ENCODE measurements around the gene GREB1. TPM values are rescaled to one million over a fixed set of nuclear protein-coding genes. Genes with fewer than 3 reads are reported as not detected.

The GREB1 gene
- total and polyA plus RNA-seq, 2 experiments from 2014 or later, result 12.0 to 35.0 TPM

- no peaks in the 10 kb centered on the region for H3K27me3 ChIP-seq (ENCODE audit: insufficient read depth)
- Mint-ChIP-seq H3K4me1 (peaks cover 17% of the 10 kb centered on the region), H3K4me3 (no peak overlapping the region), H3K9me3 (peaks cover 9% of the 10 kb centered on the region), H3K36me3 (ENCODE audit: low read depth) (peaks cover 13% of the 10 kb centered on the region; the same call in 2 of the 3 replicates), H3K27ac (no peak overlapping the region), H3K27me3 (ENCODE audit: insufficient read depth, low read depth, poor library complexity) (peaks cover 6% of the 10 kb centered on the region)
- H3K9me2 ChIP-seq (ENCODE audit: insufficient read depth), result 0 out of 2 replicates have a peak, but pooled peaks cover 3% of the 10 kb centered on the region
- H3K27ac ChIP-seq (ENCODE audit: low read depth), result no peak overlapping the region
- H4K20me1 ChIP-seq (replicated peaks; ENCODE audit: insufficient read depth), result peaks cover 6% of the 10 kb centered on the region; the same call in 1 of the 2 replicates
- H3F3A ChIP-seq (replicated peaks; ENCODE audit: low read depth), result no peaks in the 10 kb centered on the region; the same call in 1 of the 2 replicates
- ATAC-seq, result no peak
- DNase-seq (ENCODE audit: low spot score), result no peak
- H3K4me1 ChIP-seq (ENCODE audit: insufficient read depth), result peaks cover 14% of the 10 kb centered on the region
- H2AFZ ChIP-seq, result no peak overlapping the region
- H3K4me2 ChIP-seq, result no peak overlapping the region
- H3K79me2 ChIP-seq (replicated peaks; ENCODE audit: insufficient read depth), result peaks cover 64% of the 10 kb centered on the region
- 0 out of 2 replicates have a peak, but pooled peaks cover 3% of the 10 kb centered on the region for H3K36me3 ChIP-seq (ENCODE audit: insufficient read depth)
- TF ChIP-seq REST (IDR thresholded peaks at IDR 0.05; ENCODE audit: unreplicated experiment), result no peak
- TF ChIP-seq POLR2AphosphoS5 (IDR thresholded peaks at IDR 0.05; ENCODE audit: low read depth), result no peak
- no peak for TF ChIP-seq STAT1 (IDR thresholded peaks at IDR 0.05; ENCODE audit: unreplicated experiment)
- TF ChIP-seq EZH2phosphoT487 (IDR thresholded peaks at IDR 0.05; ENCODE audit: unreplicated experiment), result no peak
- no peak for TF ChIP-seq JUNB (IDR thresholded peaks at IDR 0.05; ENCODE audit: unreplicated experiment)
- no peak for TF ChIP-seq CTCF (conservative IDR thresholded peaks at IDR 0.05; ENCODE audit: low read depth in 2 of 2)
- TF ChIP-seq ETS1 (IDR thresholded peaks at IDR 0.05), result no peak
- no peak for TF ChIP-seq ZNF331 (CRISPR knock-in tag; IDR thresholded peaks at IDR 0.05; ENCODE audit: low read depth)
- no peak for TF ChIP-seq ZNF462 (CRISPR knock-in tag; IDR thresholded peaks at IDR 0.05)
- H3K4me3 ChIP-seq, result no peak overlapping the region
Observed at GRCh38 chr2:11503354-11503927, 30.4 kb upstream of the GREB1 start.
